ENCODE measurements around the gene CYB561. TPM values are rescaled to one million over a fixed set of nuclear protein-coding genes. Genes with fewer than 3 reads are reported as not detected.
A peak's percentile ranks its signal among the peaks of the same experiment; 100 is the strongest.

Gene CYB561
- total and polyA plus RNA-seq, 4 donors: 7.1 to 31.6 (median 15.4) TPM

GRCh38 chr17:63414222-63414621 lies 31.9 kb downstream of the CYB561 start:
- WGBS, 2 donors: 90 to 94% methylated on average over 4 of the region's 4 CpGs
- Histone ChIP-seq H3K9me3 (ENCODE audit: control insufficient read depth, low read length) (peaks cover 2% of the 10 kb centered on the region), H3K27me3 (ENCODE audit: control insufficient read depth in 1 of 2, insufficient read depth in 2 of 2, low read length in 1 of 2) (no peaks in the 10 kb centered on the region), H3K4me3 (ENCODE audit: low read length in 2 of 2) (no peak overlapping the region), H3K27ac (ENCODE audit: low read depth in 1 of 2, low read length in 2 of 2) (no peak overlapping the region), H3K36me3 (ENCODE audit: control insufficient read depth in 1 of 2, insufficient read depth in 2 of 2, low read length in 1 of 2) (peaks cover 0 to 8% of the 10 kb centered on the region in 2 donors), H3K4me1 (ENCODE audit: control insufficient read depth in 1 of 2, insufficient read depth in 2 of 2, low read length in 2 of 2) (no peaks in the 10 kb centered on the region)
- no peak for ATAC-seq (ENCODE audit: low FRiP score)
- intact Hi-C loops (cut with DNase I): no loop called here
- no peak for DNase-seq

- no peak for ATAC-seq (ENCODE audit: low FRiP score)
- no peak overlapping the region for H3K4me3 ChIP-seq (ENCODE audit: low read length in 2 of 2)
- DNase-seq: no peak
- peaks cover 0 to 8% of the 10 kb centered on the region in 2 donors for H3K36me3 ChIP-seq (ENCODE audit: control insufficient read depth in 1 of 2, insufficient read depth in 2 of 2, low read length in 1 of 2)
- WGBS, 2 donors: 81 to 83% methylated on average over 3 of the region's 3 CpGs
- no peaks in the 10 kb centered on the region for H3K4me1 ChIP-seq (ENCODE audit: control insufficient read depth in 1 of 2, insufficient read depth in 2 of 2, low read length in 2 of 2)
- peaks cover 2% of the 10 kb centered on the region for H3K9me3 ChIP-seq (ENCODE audit: control insufficient read depth, low read length)
- H3K27ac ChIP-seq (ENCODE audit: low read depth in 1 of 2, low read length in 2 of 2): no peak overlapping the region
- intact Hi-C loops (cut with DNase I): no loop called here
- H3K27me3 ChIP-seq (ENCODE audit: control insufficient read depth in 1 of 2, insufficient read depth in 2 of 2, low read length in 1 of 2): no peaks in the 10 kb centered on the region
These were observed 33.0 kb downstream of the CYB561 start for GRCh38 chr17:63413128-63413527.

- WGBS, 2 donors: 79 to 82% methylated on average over 6 of the region's 6 CpGs
- H3K27ac ChIP-seq (ENCODE audit: low read depth in 1 of 2, low read length in 2 of 2): no peak overlapping the region
- H3K9me3 ChIP-seq (ENCODE audit: control insufficient read depth, low read length): peaks cover 2% of the 10 kb centered on the region
- H3K36me3 ChIP-seq (ENCODE audit: control insufficient read depth in 1 of 2, insufficient read depth in 2 of 2, low read length in 1 of 2): peaks cover 0 to 8% of the 10 kb centered on the region in 2 donors
- DNase-seq (no peak), ATAC-seq (ENCODE audit: low FRiP score) (no peak)
- no peaks in the 10 kb centered on the region for H3K27me3 ChIP-seq (ENCODE audit: control insufficient read depth in 1 of 2, insufficient read depth in 2 of 2, low read length in 1 of 2)
- no peaks in the 10 kb centered on the region for H3K4me1 ChIP-seq (ENCODE audit: control insufficient read depth in 1 of 2, insufficient read depth in 2 of 2, low read length in 2 of 2)
- H3K4me3 ChIP-seq (ENCODE audit: low read length in 2 of 2): no peak overlapping the region
- intact Hi-C loops (cut with DNase I): no loop called here
These were observed 33.9 kb downstream of the CYB561 start for GRCh38 chr17:63412234-63412633.

- ATAC-seq (ENCODE audit: low FRiP score) (no peak), DNase-seq (no peak)
- whole genome bisulfite sequencing, 2 donors: 24 to 37% methylated on average over 7 of the region's 7 CpGs
- Histone ChIP-seq H3K9me3 (ENCODE audit: control insufficient read depth, low read length) (peaks cover 2% of the 10 kb centered on the region), H3K27ac (ENCODE audit: low read depth in 1 of 2, low read length in 2 of 2) (peak overlapping the region in 1 of 2 donors; percentile 51), H3K27me3 (ENCODE audit: control insufficient read depth in 1 of 2, insufficient read depth in 2 of 2, low read length in 1 of 2) (no peaks in the 10 kb centered on the region), H3K4me1 (ENCODE audit: control insufficient read depth in 1 of 2, insufficient read depth in 2 of 2, low read length in 2 of 2) (peaks cover 0 to 3% of the 10 kb centered on the region in 2 donors), H3K4me3 (ENCODE audit: low read length in 2 of 2) (no peak overlapping the region), H3K36me3 (ENCODE audit: control insufficient read depth in 1 of 2, insufficient read depth in 2 of 2, low read length in 1 of 2) (peaks cover 0 to 3% of the 10 kb centered on the region in 2 donors)
- intact Hi-C loops (cut with DNase I): loop anchor here (2.0 to 10.0 kb wide), 5 partner anchors 223 to 703 kb away; no protein-coding TSS in a partner anchor
These were observed 38.3 kb downstream of the CYB561 start for GRCh38 chr17:63407741-63408330.

GRCh38 chr17:63406689-63407330 lies 39.3 kb downstream of the CYB561 start:
- WGBS, 2 donors: 6 to 9% methylated on average over 4 of the region's 4 CpGs
- peaks cover 2% of the 10 kb centered on the region for H3K9me3 ChIP-seq (ENCODE audit: control insufficient read depth, low read length)
- intact Hi-C loops (cut with DNase I): loop anchor here (2.0 to 10.0 kb wide), 5 partner anchors 222 to 702 kb away; no protein-coding TSS in a partner anchor
- H3K27me3 ChIP-seq (ENCODE audit: control insufficient read depth in 1 of 2, insufficient read depth in 2 of 2, low read length in 1 of 2): no peaks in the 10 kb centered on the region
- H3K27ac ChIP-seq (ENCODE audit: low read depth in 1 of 2, low read length in 2 of 2): peak overlapping the region; percentile 17 to 69
- DNase-seq: peak in 1 of 2 donors; percentile 63
- H3K36me3 ChIP-seq (ENCODE audit: control insufficient read depth in 1 of 2, insufficient read depth in 2 of 2, low read length in 1 of 2): peaks cover 0 to 3% of the 10 kb centered on the region in 2 donors
- H3K4me3 ChIP-seq (ENCODE audit: low read length in 2 of 2): no peak overlapping the region
- ATAC-seq (ENCODE audit: low FRiP score): peak; percentile 89
- peaks cover 0 to 9% of the 10 kb centered on the region in 2 donors for H3K4me1 ChIP-seq (ENCODE audit: control insufficient read depth in 1 of 2, insufficient read depth in 2 of 2, low read length in 2 of 2)

- intact Hi-C loops (cut with DNase I): loop anchor here (2.0 to 10.0 kb wide), 5 partner anchors 221 to 701 kb away; no protein-coding TSS in a partner anchor
- Histone ChIP-seq H3K9me3 (ENCODE audit: control insufficient read depth, low read length) (no peaks in the 10 kb centered on the region), H3K4me3 (ENCODE audit: low read length in 2 of 2) (no peak overlapping the region), H3K4me1 (ENCODE audit: control insufficient read depth in 1 of 2, insufficient read depth in 2 of 2, low read length in 2 of 2) (peaks cover 0 to 9% of the 10 kb centered on the region in 2 donors), H3K36me3 (ENCODE audit: control insufficient read depth in 1 of 2, insufficient read depth in 2 of 2, low read length in 1 of 2) (no peaks in the 10 kb centered on the region), H3K27me3 (ENCODE audit: control insufficient read depth in 1 of 2, insufficient read depth in 2 of 2, low read length in 1 of 2) (no peaks in the 10 kb centered on the region), H3K27ac (ENCODE audit: low read depth in 1 of 2, low read length in 2 of 2) (no peak overlapping the region)
- ATAC-seq (ENCODE audit: low FRiP score): peak; percentile 69
- DNase-seq: no peak
- 81 to 86% methylated on average over 6 of the region's 6 CpGs for WGBS, 2 donors
These were observed 40.3 kb downstream of the CYB561 start for GRCh38 chr17:63405741-63406261.

GRCh38 chr17:63405020-63405419 lies 41.1 kb downstream of the CYB561 start:
- Histone ChIP-seq H3K27me3 (ENCODE audit: control insufficient read depth in 1 of 2, insufficient read depth in 2 of 2, low read length in 1 of 2) (no peaks in the 10 kb centered on the region), H3K4me1 (ENCODE audit: control insufficient read depth in 1 of 2, insufficient read depth in 2 of 2, low read length in 2 of 2) (peaks cover 0 to 9% of the 10 kb centered on the region in 2 donors), H3K9me3 (ENCODE audit: control insufficient read depth, low read length) (no peaks in the 10 kb centered on the region), H3K4me3 (ENCODE audit: low read length in 2 of 2) (no peak overlapping the region), H3K27ac (ENCODE audit: low read depth in 1 of 2, low read length in 2 of 2) (no peak overlapping the region), H3K36me3 (ENCODE audit: control insufficient read depth in 1 of 2, insufficient read depth in 2 of 2, low read length in 1 of 2) (no peaks in the 10 kb centered on the region)
- DNase-seq (no peak), ATAC-seq (ENCODE audit: low FRiP score) (no peak)
- 92 to 93% methylated on average over 9 of the region's 9 CpGs for WGBS, 2 donors
- intact Hi-C loops (cut with DNase I): loop anchor here (5.0 to 10.0 kb wide), 4 partner anchors 220 to 700 kb away; no protein-coding TSS in a partner anchor

- DNase-seq: no peak
- intact Hi-C loops (cut with DNase I): loop anchor here (10.0 kb wide), 3 partner anchors 218 to 698 kb away; no protein-coding TSS in a partner anchor
- Histone ChIP-seq H3K27me3 (ENCODE audit: control insufficient read depth in 1 of 2, insufficient read depth in 2 of 2, low read length in 1 of 2) (no peaks in the 10 kb centered on the region), H3K4me3 (ENCODE audit: low read length in 2 of 2) (no peak overlapping the region), H3K36me3 (ENCODE audit: control insufficient read depth in 1 of 2, insufficient read depth in 2 of 2, low read length in 1 of 2) (no peaks in the 10 kb centered on the region), H3K27ac (ENCODE audit: low read depth in 1 of 2, low read length in 2 of 2) (no peak overlapping the region), H3K9me3 (ENCODE audit: control insufficient read depth, low read length) (no peaks in the 10 kb centered on the region), H3K4me1 (ENCODE audit: control insufficient read depth in 1 of 2, insufficient read depth in 2 of 2, low read length in 2 of 2) (peaks cover 0 to 9% of the 10 kb centered on the region in 2 donors)
- ATAC-seq (ENCODE audit: low FRiP score): no peak
- WGBS, 2 donors: 37 to 39% methylated on average over 5 of the region's 5 CpGs
These were observed 43.5 kb downstream of the CYB561 start for GRCh38 chr17:63402431-63403212.

All from aorta (tissue), 5 donors.